Uterus (tissue), 4 donors: ENCODE results near the gene VAPA. TPM values are rescaled to one million over a fixed set of nuclear protein-coding genes. Genes with fewer than 3 reads are reported as not detected.

Source experiments
- DNase-seq, 2 donors: peaks; one replicate each; pipeline ENCODE4 v3.0.0-alpha.2; 2019 to 2020
- H3K27ac ChIP-seq, 2 donors: fragments of 200-600 bp; sonication (generic); 1 replicate in 1 of 2; 2 replicates in 1 of 2; pipeline ENCODE4 v1.5.1; 2016 to 2018
- H3K27me3 ChIP-seq, 2 donors: fragments of 200-600 bp; sonication (generic); one replicate each; pipeline ENCODE4 v1.5.1; 2018 to 2019; ENCODE audit warnings: control low read depth in 1 of 2
- H3K36me3 ChIP-seq, 2 donors: fragments of 200-600 bp; sonication (generic); one replicate each; pipeline ENCODE4 v1.5.1; 2019; ENCODE audit warnings: control low read depth in 1 of 2
- H3K4me1 ChIP-seq, 2 donors: fragments of 200-600 bp; sonication (generic); one replicate each; pipeline ENCODE4 v1.5.1; 2018 to 2019; ENCODE audit warnings: control low read depth in 1 of 2
- H3K4me3 ChIP-seq, 2 donors: fragments of 200-600 bp; sonication (generic); 1 replicate in 1 of 2; 2 replicates in 1 of 2; pipeline ENCODE4 v1.5.1; 2018 to 2019; ENCODE audit warnings: mild to moderate bottlenecking in 1 of 2
- H3K9me3 ChIP-seq, 2 donors: fragments of 200-600 bp; sonication (generic); one replicate each; pipeline ENCODE4 v1.5.1; 2019; ENCODE audit warnings: control low read depth in 1 of 2
- POLR2A ChIP-seq, 2 donors: fragments of 450-650 bp; IDR thresholded peaks; one replicate each; pipeline ENCODE4 v1.6.1; 2016; ENCODE audit warnings: antibody characterized with exemption in 2 of 2, mild to moderate bottlenecking in 1 of 2, moderate library complexity in 1 of 2
- intact Hi-C: fragments of 100-400 bp; cut with DNase I; formaldehyde crosslinking; loops from one replicate; pipeline ENCODE4 v1.15.1; 2023; ENCODE audit warnings: low total_unique reads
- total RNA-seq, 4 donors: library from RNA; depleted of rRNA in 3 of 4; stranded (reverse); fragments of >200 nt in 3 of 4; gene quantifications; one replicate each; pipeline versions ENCODE4 v1.1.0 to v1.2.4, GENCODE V29; 2014 to 2023
- TF ChIP-seq, protein P1 (sequence below), 4 experiments: fragments of 200-600 bp in 2 of 4; fragments of 450-650 bp in 2 of 4; sonication (generic) in 2 of 4; IDR thresholded peaks; one replicate each; pipeline ENCODE4 v1.5.1; 2016 to 2019; ENCODE audit warnings: antibody characterized with exemption in 4 of 4, mild to moderate bottlenecking in 2 of 4, moderate library complexity in 1 of 4
- donor health status: DM: yes; HTN: yes; CAD: no.

VAPA gene
- total RNA-seq, 4 donors from 2014 or later = 119 to 253 (median 226) TPM

DNA sequence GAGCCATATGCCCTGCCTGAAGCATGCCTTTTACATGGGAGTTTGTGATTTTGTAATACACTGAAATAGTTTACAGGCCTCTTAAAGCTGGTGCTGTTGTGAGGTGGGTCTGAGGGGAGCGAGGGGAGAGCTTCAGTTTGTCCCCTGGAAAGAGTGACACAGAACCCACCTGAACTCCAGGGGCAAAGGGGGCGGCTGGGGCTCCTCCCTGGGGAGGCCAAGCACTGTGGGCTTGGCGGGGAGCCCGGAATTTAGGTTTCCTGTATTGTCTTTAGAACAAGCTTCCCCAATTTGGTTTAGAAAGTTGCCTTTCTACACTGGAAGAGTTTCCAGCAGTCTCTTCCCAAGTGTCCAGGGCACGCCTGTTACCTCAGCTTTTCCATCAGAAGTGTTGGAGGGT lies 75.7 kb downstream of the VAPA start:
- Histone ChIP-seq H3K36me3 (no peaks in the 10 kb centered on the region), H3K9me3 (no peaks in the 10 kb centered on the region), H3K27me3 (no peaks in the 10 kb centered on the region), H3K4me1 (peaks cover 4 to 5% of the 10 kb centered on the region in 2 donors), H3K27ac (peak overlapping the region in 1 of 2 donors; percentile 82), H3K4me3 (no peak overlapping the region)
- intact Hi-C loops = no loop called here
- DNase-seq = peak in 1 of 2 donors; percentile 34
- TF ChIP-seq POLR2A (IDR thresholded peaks at IDR 0.05) = no peak
- TF ChIP-seq, protein P1, sequence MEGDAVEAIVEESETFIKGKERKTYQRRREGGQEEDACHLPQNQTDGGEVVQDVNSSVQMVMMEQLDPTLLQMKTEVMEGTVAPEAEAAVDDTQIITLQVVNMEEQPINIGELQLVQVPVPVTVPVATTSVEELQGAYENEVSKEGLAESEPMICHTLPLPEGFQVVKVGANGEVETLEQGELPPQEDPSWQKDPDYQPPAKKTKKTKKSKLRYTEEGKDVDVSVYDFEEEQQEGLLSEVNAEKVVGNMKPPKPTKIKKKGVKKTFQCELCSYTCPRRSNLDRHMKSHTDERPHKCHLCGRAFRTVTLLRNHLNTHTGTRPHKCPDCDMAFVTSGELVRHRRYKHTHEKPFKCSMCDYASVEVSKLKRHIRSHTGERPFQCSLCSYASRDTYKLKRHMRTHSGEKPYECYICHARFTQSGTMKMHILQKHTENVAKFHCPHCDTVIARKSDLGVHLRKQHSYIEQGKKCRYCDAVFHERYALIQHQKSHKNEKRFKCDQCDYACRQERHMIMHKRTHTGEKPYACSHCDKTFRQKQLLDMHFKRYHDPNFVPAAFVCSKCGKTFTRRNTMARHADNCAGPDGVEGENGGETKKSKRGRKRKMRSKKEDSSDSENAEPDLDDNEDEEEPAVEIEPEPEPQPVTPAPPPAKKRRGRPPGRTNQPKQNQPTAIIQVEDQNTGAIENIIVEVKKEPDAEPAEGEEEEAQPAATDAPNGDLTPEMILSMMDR (IDR thresholded peaks at IDR 0.05) = no peak

DNA sequence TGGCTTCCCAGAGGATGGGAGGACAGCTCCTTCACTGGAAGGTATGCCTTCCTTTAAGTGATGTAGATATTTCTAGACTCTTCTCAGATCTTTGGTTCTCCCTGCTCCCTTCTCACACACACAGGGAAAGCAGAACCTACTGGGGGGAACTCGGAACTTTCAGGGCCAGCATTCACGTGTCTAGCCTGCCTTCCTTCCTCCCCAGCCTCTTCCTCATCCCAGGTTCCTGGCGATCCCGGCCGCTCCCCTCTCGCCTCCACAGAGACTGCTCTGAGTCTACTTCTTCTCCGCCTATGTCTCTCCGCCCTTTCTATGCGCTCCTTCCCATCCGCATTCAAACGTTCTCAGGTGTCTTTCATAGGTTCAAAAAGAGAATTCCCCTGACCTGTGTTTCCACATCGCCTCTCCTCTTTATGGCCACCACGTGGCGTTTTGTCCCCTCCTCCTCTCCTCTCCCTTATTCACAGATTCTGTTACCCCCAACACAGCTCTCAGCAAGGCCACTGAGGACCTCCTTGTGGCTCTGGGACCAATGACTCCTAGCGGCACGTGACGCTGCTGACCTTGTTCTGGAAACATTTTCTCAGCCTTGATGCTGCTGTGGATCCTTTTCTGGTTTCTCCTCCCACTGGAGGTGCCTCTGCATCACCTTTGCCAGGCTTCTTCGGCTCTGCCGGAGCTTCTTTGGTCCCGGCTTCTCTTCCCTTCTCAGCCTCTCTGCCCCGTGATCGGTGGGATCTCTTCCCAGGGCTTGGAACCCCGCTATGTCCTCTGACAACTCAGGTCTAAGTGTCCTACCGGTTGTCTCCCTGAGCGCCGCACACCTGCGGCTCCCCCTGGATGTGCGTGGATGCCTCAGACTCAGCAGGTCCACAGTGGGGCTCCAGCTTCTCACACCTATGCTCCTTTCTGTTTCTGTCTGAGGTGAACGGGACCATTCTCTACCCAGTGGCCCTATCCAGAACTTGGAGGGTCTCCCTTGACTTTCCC lies 77.5 kb downstream of the VAPA start:
- peak overlapping the region in 1 of 2 donors; percentile 79 for H3K27ac ChIP-seq
- no peaks in the 10 kb centered on the region for H3K9me3 ChIP-seq
- H3K27me3 ChIP-seq = no peaks in the 10 kb centered on the region
- DNase-seq = peak in 1 of 2 donors; percentile 20
- peaks cover 4 to 10% of the 10 kb centered on the region in 2 donors for H3K4me1 ChIP-seq
- H3K36me3 ChIP-seq = no peaks in the 10 kb centered on the region
- intact Hi-C loops = loop anchor here (10.0 kb wide), 1 partner anchor 153 kb away; no protein-coding TSS in a partner anchor
- no peak overlapping the region for H3K4me3 ChIP-seq
- TF ChIP-seq POLR2A (IDR thresholded peaks at IDR 0.05) = no peak
- TF ChIP-seq, protein P1 (IDR thresholded peaks at IDR 0.05) = no peak

GRCh38 chr18:9992300-9992972 lies 78.6 kb downstream of the VAPA start:
- Histone ChIP-seq H3K4me3 (no peak overlapping the region), H3K27me3 (no peaks in the 10 kb centered on the region), H3K36me3 (no peaks in the 10 kb centered on the region), H3K9me3 (no peaks in the 10 kb centered on the region), H3K27ac (peak overlapping the region; percentile 58 to 79), H3K4me1 (peaks cover 4 to 6% of the 10 kb centered on the region in 2 donors)
- intact Hi-C loops = loop anchor here (10.0 kb wide), 1 partner anchor 152 kb away; no protein-coding TSS in a partner anchor
- peak; percentile 64 to 82 for DNase-seq
- no peak for TF ChIP-seq POLR2A (IDR thresholded peaks at IDR 0.05)
- TF ChIP-seq, protein P1 (IDR thresholded peaks at IDR 0.05) = no peak

DNA sequence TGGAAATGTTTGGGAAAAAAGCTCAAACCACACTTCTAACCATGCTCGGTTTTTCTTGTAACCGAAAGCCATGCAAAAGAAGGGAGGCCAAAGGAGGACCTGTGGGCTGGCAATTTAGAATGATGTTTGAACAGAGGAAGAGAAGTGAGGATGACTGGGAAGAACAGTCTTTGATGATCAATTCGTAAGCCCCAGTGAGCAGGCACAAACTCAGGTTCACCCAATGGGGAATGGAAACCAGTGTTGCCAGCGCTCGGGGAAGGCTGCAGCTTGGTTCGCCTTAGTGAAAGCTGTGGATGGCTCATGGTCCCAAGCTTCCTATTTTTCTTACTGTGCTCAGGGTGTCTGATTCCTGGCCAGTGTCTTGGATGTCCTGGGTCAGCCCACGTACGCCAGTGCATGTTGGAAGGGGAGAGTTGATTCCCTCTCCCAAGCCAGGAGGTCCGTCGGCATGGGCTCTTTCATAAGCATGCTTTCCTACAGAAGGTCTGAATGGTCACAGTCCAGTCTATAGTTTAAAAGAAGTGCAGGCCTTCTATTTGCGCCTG lies 79.2 kb downstream of the VAPA start:
- TF ChIP-seq, protein P1 (IDR thresholded peaks at IDR 0.05) = no peak
- no peak for TF ChIP-seq POLR2A (IDR thresholded peaks at IDR 0.05)

More for the DNA sequence above, 79.2 kb downstream of the VAPA start:
- H3K9me3 ChIP-seq = no peaks in the 10 kb centered on the region
- H3K4me3 ChIP-seq = no peak overlapping the region
- H3K27ac ChIP-seq = peak overlapping the region; percentile 58 to 79
- peak in 1 of 2 donors; percentile 56 for DNase-seq
- no peaks in the 10 kb centered on the region for H3K36me3 ChIP-seq
- no peaks in the 10 kb centered on the region for H3K27me3 ChIP-seq
- H3K4me1 ChIP-seq = peaks cover 4% of the 10 kb centered on the region in 2 donors
- intact Hi-C loops = loop anchor here (10.0 kb wide), 1 partner anchor 152 kb away; no protein-coding TSS in a partner anchor
